Measurements from ENCODE around the gene FADS3.

FADS3 gene

DNA sequence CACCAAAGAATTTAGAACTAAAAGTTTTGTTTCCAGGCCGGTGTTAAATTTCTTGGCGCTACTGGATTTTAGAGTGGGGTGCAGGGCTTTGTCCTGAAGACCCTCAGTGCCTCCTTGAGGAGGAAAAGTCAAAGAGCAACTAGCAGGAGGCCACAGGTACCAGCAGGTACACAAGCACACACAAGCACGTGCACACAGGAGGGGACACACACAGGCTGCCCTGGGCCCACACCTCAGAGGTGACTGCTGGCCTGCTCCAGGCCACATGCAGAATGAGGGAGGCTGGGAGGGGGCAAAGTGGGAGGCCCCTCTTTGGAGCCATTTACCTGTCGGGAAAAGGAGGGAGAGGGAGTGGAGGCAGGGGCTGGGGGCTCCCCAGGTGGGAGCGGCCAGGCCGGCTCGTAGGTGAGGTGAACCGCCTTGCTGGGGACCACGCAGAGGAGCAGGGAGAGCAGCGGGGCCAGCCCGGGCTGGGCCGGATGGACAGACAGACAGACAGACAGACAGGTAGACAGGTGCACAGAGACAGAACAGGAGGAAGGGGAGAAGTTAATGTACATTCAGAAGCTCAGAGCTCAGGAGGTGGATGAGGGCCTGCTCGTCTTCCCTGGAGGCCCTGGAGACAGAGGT, 13.8 kb upstream of the FADS3 start:
- no peak for DNase-seq (ENCODE audit: low spot score)
- TF ChIP-seq, protein P1, sequence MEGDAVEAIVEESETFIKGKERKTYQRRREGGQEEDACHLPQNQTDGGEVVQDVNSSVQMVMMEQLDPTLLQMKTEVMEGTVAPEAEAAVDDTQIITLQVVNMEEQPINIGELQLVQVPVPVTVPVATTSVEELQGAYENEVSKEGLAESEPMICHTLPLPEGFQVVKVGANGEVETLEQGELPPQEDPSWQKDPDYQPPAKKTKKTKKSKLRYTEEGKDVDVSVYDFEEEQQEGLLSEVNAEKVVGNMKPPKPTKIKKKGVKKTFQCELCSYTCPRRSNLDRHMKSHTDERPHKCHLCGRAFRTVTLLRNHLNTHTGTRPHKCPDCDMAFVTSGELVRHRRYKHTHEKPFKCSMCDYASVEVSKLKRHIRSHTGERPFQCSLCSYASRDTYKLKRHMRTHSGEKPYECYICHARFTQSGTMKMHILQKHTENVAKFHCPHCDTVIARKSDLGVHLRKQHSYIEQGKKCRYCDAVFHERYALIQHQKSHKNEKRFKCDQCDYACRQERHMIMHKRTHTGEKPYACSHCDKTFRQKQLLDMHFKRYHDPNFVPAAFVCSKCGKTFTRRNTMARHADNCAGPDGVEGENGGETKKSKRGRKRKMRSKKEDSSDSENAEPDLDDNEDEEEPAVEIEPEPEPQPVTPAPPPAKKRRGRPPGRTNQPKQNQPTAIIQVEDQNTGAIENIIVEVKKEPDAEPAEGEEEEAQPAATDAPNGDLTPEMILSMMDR (IDR thresholded peaks at IDR 0.05; ENCODE audit: extremely low read depth, insufficient read depth, missing control alignments): no peak
- in situ Hi-C loops (cut with MboI; ENCODE audit: low pct_unique_long_range_greater_than_20kb, low sequenced_read_pairs, unreplicated experiment): no loop called here

DNA sequence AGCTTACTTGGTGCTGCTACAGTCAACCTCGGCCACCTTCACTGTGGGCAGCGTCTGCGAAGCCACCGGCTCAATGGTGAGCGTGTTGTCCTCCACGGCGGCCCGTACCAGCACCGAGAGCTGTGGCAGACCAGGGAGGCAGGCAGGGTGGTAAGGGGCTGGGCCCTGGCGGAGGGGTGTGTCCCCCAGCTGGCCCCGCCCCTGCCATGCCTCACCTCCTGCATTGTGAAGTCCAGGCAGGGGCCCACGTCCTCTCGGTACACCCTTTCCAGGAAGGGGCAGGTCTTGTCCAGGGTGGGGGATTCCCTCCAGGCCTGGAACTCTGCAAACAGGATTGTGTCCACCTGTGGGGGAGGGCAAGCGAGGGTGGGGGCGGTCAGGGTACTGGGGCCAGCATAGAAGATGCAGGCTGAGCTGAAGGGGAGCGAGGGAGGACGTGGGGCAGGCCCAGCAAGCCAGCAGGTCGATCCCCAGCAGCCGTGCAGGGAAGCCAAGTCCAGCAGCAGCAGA, 13.2 kb upstream of the FADS3 start:
- in situ Hi-C loops (cut with MboI; ENCODE audit: low pct_unique_long_range_greater_than_20kb, low sequenced_read_pairs, unreplicated experiment): no loop called here
- DNase-seq (ENCODE audit: low spot score): no peak
- TF ChIP-seq, protein P1 (IDR thresholded peaks at IDR 0.05; ENCODE audit: extremely low read depth, insufficient read depth, missing control alignments): no peak

DNA sequence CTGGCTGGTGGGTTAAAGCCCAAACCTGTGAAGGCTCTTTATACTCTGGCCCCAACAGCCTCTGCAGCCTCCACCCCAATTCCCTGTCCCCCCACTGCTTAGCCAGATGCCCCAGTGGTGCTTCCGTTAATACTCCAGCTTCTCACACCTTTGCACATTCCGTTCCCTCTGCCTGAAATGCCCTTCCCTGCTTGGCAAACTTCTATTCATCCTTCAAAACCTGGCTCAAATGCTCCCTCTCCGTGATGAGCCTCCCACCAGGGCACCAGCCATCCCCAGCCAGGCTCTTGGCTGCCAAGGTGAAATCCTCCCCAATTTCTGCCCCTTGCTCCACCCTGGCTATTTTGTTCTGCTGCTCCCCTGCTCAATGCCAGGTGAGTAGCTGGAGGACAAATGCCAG, 12.5 kb upstream of the FADS3 start:
- DNase-seq (ENCODE audit: low spot score): no peak
- in situ Hi-C loops (cut with MboI; ENCODE audit: low pct_unique_long_range_greater_than_20kb, low sequenced_read_pairs, unreplicated experiment): no loop called here
- TF ChIP-seq, protein P1 (IDR thresholded peaks at IDR 0.05; ENCODE audit: extremely low read depth, insufficient read depth, missing control alignments): no peak

DNA sequence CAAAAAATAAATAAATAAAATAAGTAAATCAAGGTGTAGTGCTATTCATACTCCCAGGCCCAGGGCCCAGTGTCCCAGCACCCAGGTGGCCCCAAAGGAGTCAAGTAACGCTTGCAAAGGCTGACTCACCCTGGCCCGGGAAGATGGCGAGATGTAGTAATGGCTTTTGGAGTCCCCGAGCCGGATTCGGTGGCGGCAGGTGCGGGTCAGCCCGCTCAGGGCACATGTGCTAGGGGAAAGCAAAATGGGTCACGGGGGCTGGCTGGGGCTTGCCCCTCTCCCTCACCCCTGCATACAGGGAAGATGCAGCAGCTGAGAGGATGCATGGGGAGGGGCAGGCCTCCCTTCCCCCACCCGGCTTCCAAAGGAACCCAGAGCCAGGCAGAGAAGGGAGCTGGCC, 11.0 kb upstream of the FADS3 start:
- TF ChIP-seq, protein P1 (IDR thresholded peaks at IDR 0.05; ENCODE audit: extremely low read depth, insufficient read depth, missing control alignments): no peak
- in situ Hi-C loops (cut with MboI; ENCODE audit: low pct_unique_long_range_greater_than_20kb, low sequenced_read_pairs, unreplicated experiment): no loop called here
- DNase-seq (ENCODE audit: low spot score): no peak

DNA sequence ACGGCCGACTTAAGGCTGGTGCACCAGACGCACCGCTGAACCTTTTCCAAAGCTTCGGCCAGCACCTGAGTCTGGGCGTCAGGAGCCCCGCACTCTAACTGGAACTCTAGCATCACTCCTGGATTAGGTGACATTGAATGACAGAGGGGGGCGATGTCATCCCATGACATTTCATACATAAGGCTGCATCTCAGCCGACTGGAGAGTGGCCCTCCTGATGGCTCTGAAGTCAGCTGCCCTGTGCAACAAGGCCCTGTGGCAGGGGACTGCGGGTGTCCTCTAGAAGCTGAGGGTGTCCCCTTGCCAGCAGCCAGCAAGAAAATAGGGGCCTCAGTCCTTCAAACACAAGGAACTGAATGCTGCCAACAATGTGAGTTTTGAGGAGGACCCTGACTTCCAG, 10.1 kb upstream of the FADS3 start:
- in situ Hi-C loops (cut with MboI; ENCODE audit: low pct_unique_long_range_greater_than_20kb, low sequenced_read_pairs, unreplicated experiment): no loop called here
- TF ChIP-seq, protein P1 (IDR thresholded peaks at IDR 0.05; ENCODE audit: extremely low read depth, insufficient read depth, missing control alignments): no peak
- DNase-seq (ENCODE audit: low spot score): no peak

DNA sequence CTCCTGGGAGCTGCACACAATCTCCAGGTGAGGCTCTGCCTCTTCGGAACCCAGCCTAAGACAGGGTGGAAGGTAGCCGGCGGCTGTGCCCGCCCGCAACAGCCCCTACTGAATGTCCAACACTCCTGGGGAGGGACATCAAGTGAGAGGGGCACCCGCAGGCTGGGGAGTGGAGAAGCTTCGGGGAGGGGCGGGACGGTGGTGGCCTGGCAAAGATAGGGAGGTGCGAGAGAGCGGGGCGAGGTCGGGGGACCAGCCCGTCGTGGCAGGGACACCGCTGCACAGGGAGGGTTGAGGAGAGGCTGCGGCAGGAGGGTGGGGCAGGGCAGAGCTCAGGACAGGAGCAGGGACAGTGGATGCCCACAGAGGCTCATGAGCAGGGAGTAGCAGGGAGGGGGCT, 8.9 kb upstream of the FADS3 start:
- in situ Hi-C loops (cut with MboI; ENCODE audit: low pct_unique_long_range_greater_than_20kb, low sequenced_read_pairs, unreplicated experiment): no loop called here
- TF ChIP-seq, protein P1 (IDR thresholded peaks at IDR 0.05; ENCODE audit: extremely low read depth, insufficient read depth, missing control alignments): no peak
- no peak for DNase-seq (ENCODE audit: low spot score)

Measured in GM13977 (cell line).